Fibroblast of lung (primary cell): Measurements from ENCODE around the gene EREG. TPM values are rescaled to one million over a fixed set of nuclear protein-coding genes. Genes with fewer than 3 reads are reported as not detected.
A peak's percentile ranks its signal among the peaks of the same experiment; 100 is the strongest.

ENCODE experiments used
- DNase-seq, 2 donors: peaks; one replicate each; pipeline versions ENCODE4 v3.0.0 to v3.0.0-alpha.2; 2010; ENCODE audit warnings: low read depth in 2 of 2
- H2AFZ ChIP-seq: 2 replicates; pipeline ENCODE4 v1.5.1; 2012; ENCODE audit warnings: low read length, control low read depth, inconsistent platforms
- H3K27ac ChIP-seq: 2 replicates; pipeline ENCODE4 v1.5.1; 2011; ENCODE audit warnings: low read length, control low read depth; ENCODE audit not compliant: insufficient read depth
- H3K27me3 ChIP-seq: 2 replicates; pipeline ENCODE4 v1.5.1; 2011; ENCODE audit warnings: mild to moderate bottlenecking, low read length; ENCODE audit not compliant: control insufficient read depth, insufficient read depth
- H3K36me3 ChIP-seq: 2 replicates; pipeline ENCODE4 v1.5.1; 2011; ENCODE audit warnings: low read length; ENCODE audit not compliant: control insufficient read depth, insufficient read depth
- H3K4me1 ChIP-seq: 2 replicates; pipeline ENCODE4 v1.5.1; 2011; ENCODE audit warnings: low read length; ENCODE audit not compliant: control insufficient read depth, insufficient read depth; ENCODE audit errors: extremely low read depth
- H3K4me2 ChIP-seq: 2 replicates; pipeline ENCODE4 v1.5.1; 2011; ENCODE audit warnings: low read length, control low read depth; ENCODE audit not compliant: insufficient read depth; ENCODE audit errors: extremely low read depth
- H3K4me3 ChIP-seq, 4 experiments: fragments of 200-600 bp in 1 of 4; sonication (generic) in 1 of 4; replicated peaks in 1 of 4; 2 replicates each; pipeline ENCODE4 v1.5.1; 2011 to 2016; ENCODE audit warnings: low read length in 4 of 4, low read depth in 3 of 4, mild to moderate bottlenecking in 3 of 4, control low read depth in 2 of 4, inconsistent platforms in 1 of 4, mixed read lengths in 1 of 4; ENCODE audit not compliant: insufficient read depth in 1 of 4; ENCODE audit errors: control extremely low read depth in 1 of 4
- H3K79me2 ChIP-seq: 2 replicates; pipeline ENCODE4 v1.5.1; 2012; ENCODE audit warnings: mild to moderate bottlenecking, low read length, inconsistent platforms; ENCODE audit not compliant: control insufficient read depth, insufficient read depth
- H3K9ac ChIP-seq: 2 replicates; pipeline ENCODE4 v1.5.1; 2011; ENCODE audit warnings: mild to moderate bottlenecking, low read length, control low read depth; ENCODE audit not compliant: insufficient read depth
- H3K9me3 ChIP-seq: 2 replicates; pipeline ENCODE4 v1.5.1; 2012; ENCODE audit warnings: low read depth, low read length; ENCODE audit not compliant: control insufficient read depth, insufficient read depth
- H4K20me1 ChIP-seq: 2 replicates; pipeline ENCODE4 v1.5.1; 2011; ENCODE audit warnings: low read length; ENCODE audit not compliant: control insufficient read depth, insufficient read depth; ENCODE audit errors: extremely low read depth
- EZH2 ChIP-seq: IDR thresholded peaks from 2 replicates; pipeline ENCODE4 v1.5.1; 2012; ENCODE audit warnings: low read length, control low read depth, mild to moderate bottlenecking; ENCODE audit errors: missing control alignments
- polyA plus RNA-seq, 2 donors: library from polyadenylated mRNA; depleted of rRNA in 1 of 2; stranded (reverse) in 1 of 2; unstranded in 1 of 2; fragments of >200 nt; gene quantifications; 2 replicates each; pipeline ENCODE4 v1.2.1, GENCODE V29; 2011 to 2012; ENCODE audit warnings: missing spikeins in 1 of 2
- total RNA-seq: library from RNA; depleted of rRNA; stranded (reverse); fragments of >200 nt; gene quantifications from 2 replicates; pipeline ENCODE4 v1.2.1, GENCODE V29; 2014
- TF ChIP-seq, protein P1 (sequence below), 2 donors: IDR thresholded peaks in 1 of 2; conservative IDR thresholded peaks in 1 of 2; 1 replicate in 1 of 2; 2 replicates in 1 of 2; pipeline ENCODE4 v1.5.1; 2011 to 2012; ENCODE audit warnings: low read length in 2 of 2, control low read depth in 1 of 2, inconsistent platforms in 1 of 2, low read depth in 1 of 2, mild to moderate bottlenecking in 1 of 2

The EREG gene
- total and polyA plus RNA-seq, 2 donors (not counting 1 experiment from before 2014, with no cell fraction given), result 0.41 to 9.9 TPM

DNA sequence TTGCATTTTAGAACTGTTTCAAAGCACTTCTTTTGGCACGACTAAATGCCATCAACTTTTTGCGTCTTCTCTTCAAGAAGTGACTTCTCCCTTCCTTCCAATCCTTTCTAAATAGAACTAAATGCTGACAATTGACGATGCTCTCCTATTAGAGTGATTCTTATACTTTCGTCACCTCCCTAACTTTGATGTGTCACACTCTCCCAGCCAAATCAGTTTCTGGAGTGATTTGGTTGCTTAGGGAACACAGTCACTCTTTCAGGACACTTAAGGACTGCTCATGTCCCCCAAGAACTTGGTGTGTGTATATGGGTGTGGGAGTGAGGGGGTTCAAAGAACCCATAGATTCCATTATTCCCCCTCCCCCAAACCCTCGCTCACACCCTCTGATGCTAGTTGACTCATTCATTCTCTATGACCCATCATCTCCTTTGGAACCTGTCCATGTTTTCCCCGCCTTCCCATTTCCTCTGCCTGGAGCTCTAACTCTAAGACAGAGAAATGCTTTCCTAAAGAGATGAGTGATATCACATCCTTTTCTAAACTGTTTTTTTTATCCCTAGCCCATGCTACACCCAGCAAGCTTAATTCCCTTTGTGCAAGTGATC lies 53.2 kb downstream of the EREG start:
- Histone ChIP-seq H3K27ac (peak overlapping the region; percentile 53), H3K4me2 (peak overlapping the region; percentile 32), H3K9ac (no peak overlapping the region), H3K79me2 (no peaks in the 10 kb centered on the region), H3K27me3 (no peaks in the 10 kb centered on the region), H2AFZ (peak overlapping the region; percentile 41), H3K4me1 (peaks cover 6% of the 10 kb centered on the region), H3K9me3 (no peaks in the 10 kb centered on the region), H4K20me1 (no peaks in the 10 kb centered on the region), H3K4me3 (no peak overlapping the region), H3K36me3 (no peaks in the 10 kb centered on the region)
- peak; percentile 83 to 87 for DNase-seq
- TF ChIP-seq, protein P1, sequence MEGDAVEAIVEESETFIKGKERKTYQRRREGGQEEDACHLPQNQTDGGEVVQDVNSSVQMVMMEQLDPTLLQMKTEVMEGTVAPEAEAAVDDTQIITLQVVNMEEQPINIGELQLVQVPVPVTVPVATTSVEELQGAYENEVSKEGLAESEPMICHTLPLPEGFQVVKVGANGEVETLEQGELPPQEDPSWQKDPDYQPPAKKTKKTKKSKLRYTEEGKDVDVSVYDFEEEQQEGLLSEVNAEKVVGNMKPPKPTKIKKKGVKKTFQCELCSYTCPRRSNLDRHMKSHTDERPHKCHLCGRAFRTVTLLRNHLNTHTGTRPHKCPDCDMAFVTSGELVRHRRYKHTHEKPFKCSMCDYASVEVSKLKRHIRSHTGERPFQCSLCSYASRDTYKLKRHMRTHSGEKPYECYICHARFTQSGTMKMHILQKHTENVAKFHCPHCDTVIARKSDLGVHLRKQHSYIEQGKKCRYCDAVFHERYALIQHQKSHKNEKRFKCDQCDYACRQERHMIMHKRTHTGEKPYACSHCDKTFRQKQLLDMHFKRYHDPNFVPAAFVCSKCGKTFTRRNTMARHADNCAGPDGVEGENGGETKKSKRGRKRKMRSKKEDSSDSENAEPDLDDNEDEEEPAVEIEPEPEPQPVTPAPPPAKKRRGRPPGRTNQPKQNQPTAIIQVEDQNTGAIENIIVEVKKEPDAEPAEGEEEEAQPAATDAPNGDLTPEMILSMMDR (conservative IDR thresholded peaks at IDR 0.05 in 1 of 2, IDR thresholded peaks at IDR 0.05 in 1 of 2; ENCODE audit: low read depth in 1 of 2, low read length in 2 of 2), result no peak
- no peak for TF ChIP-seq EZH2

DNA sequence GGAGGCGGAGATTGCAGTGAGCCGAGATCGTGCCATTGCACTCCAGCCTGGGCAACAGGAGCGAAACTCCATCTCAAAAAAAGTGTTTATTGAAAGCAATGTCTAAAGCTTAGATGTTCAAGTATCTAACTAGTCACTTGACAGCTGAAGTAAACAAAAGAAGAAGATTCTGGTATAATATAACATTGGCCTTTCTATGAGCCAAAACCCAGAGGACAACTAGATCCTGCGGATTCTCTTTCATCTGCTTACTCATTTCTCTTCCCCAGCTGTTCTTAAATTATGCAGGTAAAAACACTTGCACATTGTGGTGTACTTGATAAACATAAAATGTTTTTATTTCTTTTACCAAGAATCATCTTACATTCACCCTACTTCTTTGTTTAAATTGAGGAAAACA lies 55.9 kb downstream of the EREG start:
- Histone ChIP-seq H2AFZ (no peak overlapping the region), H3K4me2 (no peak overlapping the region), H3K79me2 (no peaks in the 10 kb centered on the region), H3K4me1 (peaks cover 5% of the 10 kb centered on the region), H3K4me3 (no peak overlapping the region), H3K36me3 (no peaks in the 10 kb centered on the region), H4K20me1 (no peaks in the 10 kb centered on the region), H3K9me3 (no peaks in the 10 kb centered on the region), H3K27me3 (no peaks in the 10 kb centered on the region), H3K27ac (no peak overlapping the region), H3K9ac (no peak overlapping the region)
- no peak for TF ChIP-seq EZH2
- TF ChIP-seq, protein P1 (conservative IDR thresholded peaks at IDR 0.05 in 1 of 2, IDR thresholded peaks at IDR 0.05 in 1 of 2; ENCODE audit: low read depth in 1 of 2, low read length in 2 of 2), result no peak
- DNase-seq, result no peak

DNA sequence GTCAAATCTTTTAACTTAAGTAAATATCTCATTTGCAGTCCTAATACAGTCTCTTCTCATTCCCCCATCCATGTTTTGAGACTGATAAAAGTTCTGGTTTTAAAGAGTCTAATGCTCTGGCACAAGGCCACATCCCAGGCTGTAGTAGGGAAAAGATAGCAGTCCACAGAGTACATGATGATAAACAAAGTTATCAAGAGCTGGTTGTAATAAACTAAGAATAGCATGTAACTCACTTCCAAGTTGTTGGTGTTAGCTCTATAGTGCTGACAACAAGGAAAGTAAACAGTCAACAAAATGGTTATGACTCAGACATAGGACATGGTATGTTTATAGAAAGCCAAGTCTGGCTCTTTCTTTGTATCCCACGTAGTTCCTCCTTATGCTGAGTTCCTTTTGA lies 58.2 kb downstream of the EREG start:
- Histone ChIP-seq H4K20me1 (no peaks in the 10 kb centered on the region), H2AFZ (no peak overlapping the region), H3K79me2 (no peaks in the 10 kb centered on the region), H3K27me3 (no peaks in the 10 kb centered on the region), H3K9ac (no peak overlapping the region), H3K36me3 (no peaks in the 10 kb centered on the region), H3K9me3 (no peaks in the 10 kb centered on the region), H3K4me3 (no peak overlapping the region), H3K4me2 (no peak overlapping the region), H3K4me1 (peaks cover 4% of the 10 kb centered on the region), H3K27ac (no peak overlapping the region)
- peak; percentile 44 to 87 for DNase-seq
- TF ChIP-seq, protein P1 (conservative IDR thresholded peaks at IDR 0.05 in 1 of 2, IDR thresholded peaks at IDR 0.05 in 1 of 2; ENCODE audit: low read depth in 1 of 2, low read length in 2 of 2), result no peak
- TF ChIP-seq EZH2, result no peak
